Rectal smooth muscle tissue (tissue), 1 donor: ENCODE results near the gene MATK.

Experiments
- H3K27ac ChIP-seq: one replicate; pipeline ENCODE4 v1.7.0; 2013; ENCODE audit warnings: low read depth, low read length, inconsistent platforms
- H3K27me3 ChIP-seq: one replicate; pipeline ENCODE4 v1.7.0; 2013; ENCODE audit warnings: low read length; ENCODE audit not compliant: control insufficient read depth, insufficient read depth
- H3K36me3 ChIP-seq: one replicate; pipeline ENCODE4 v1.7.0; 2013; ENCODE audit warnings: low read length; ENCODE audit not compliant: control insufficient read depth, insufficient read depth
- H3K4me1 ChIP-seq: one replicate; pipeline ENCODE4 v1.7.0; 2013; ENCODE audit warnings: low read length; ENCODE audit not compliant: control insufficient read depth, insufficient read depth
- H3K4me3 ChIP-seq: one replicate; pipeline ENCODE4 v1.7.0; 2013; ENCODE audit warnings: low read length
- H3K9ac ChIP-seq: one replicate; pipeline ENCODE4 v1.7.0; 2013; ENCODE audit warnings: low read length

The MATK gene, protein sequence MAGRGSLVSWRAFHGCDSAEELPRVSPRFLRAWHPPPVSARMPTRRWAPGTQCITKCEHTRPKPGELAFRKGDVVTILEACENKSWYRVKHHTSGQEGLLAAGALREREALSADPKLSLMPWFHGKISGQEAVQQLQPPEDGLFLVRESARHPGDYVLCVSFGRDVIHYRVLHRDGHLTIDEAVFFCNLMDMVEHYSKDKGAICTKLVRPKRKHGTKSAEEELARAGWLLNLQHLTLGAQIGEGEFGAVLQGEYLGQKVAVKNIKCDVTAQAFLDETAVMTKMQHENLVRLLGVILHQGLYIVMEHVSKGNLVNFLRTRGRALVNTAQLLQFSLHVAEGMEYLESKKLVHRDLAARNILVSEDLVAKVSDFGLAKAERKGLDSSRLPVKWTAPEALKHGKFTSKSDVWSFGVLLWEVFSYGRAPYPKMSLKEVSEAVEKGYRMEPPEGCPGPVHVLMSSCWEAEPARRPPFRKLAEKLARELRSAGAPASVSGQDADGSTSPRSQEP

DNA sequence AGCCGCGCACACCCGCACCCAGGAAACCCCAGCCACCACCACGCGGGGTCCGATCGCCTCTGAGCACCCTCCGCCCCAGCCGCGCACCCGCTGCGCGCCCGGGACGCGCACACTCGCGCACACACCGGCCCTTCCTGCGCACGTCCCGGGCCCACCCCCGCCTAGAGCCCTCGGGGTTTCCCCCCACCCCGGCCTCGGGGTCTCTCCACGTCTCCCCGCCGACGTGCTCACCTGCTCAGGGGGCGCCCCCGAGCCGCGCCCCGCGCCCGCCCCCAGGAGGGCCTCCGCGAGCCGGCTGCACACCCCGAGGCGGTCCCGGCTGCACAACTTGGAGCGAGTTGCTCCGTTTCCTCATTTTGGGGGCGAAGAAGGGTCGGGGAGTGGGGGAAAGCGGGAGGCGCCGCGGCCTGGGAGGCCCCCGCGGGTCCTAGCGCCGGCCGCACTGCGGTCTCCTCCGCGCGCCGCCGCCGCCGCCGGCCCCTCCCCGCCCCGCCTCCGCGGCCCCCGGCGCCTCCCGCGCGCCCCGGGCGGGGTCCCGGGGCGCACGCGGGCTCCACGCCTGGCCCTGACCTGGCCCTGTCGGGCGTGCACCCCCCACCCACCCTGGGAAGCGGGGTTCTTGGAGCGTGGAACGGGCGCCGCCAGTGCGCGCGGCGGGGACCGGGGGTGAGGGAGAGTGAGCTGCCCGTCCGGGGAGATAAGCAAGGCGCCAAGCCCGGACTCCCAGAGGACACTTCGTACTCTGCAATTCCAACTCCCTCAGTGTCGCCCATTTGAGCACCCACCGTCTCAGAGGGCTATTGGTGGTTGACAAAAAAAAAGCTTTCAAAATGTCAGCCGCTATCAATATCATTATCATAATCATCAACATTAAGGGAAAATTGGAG is at the start of gene MATK:
TSS of gene MATK (minus strand) at position 444 of the 887 bp plus-strand sequence. CDS start 1,246 bp downstream, outside the sequence.
- Histone ChIP-seq H3K36me3 (no peaks in the 10 kb centered on the region), H3K27me3 (peaks cover 6% of the 10 kb centered on the region), H3K9ac (no peak within 1 kb of the TSS), H3K4me3 (peak within 1 kb of the TSS; percentile 44), H3K27ac (no peak within 1 kb of the TSS), H3K4me1 (no peaks in the 10 kb centered on the region)

DNA sequence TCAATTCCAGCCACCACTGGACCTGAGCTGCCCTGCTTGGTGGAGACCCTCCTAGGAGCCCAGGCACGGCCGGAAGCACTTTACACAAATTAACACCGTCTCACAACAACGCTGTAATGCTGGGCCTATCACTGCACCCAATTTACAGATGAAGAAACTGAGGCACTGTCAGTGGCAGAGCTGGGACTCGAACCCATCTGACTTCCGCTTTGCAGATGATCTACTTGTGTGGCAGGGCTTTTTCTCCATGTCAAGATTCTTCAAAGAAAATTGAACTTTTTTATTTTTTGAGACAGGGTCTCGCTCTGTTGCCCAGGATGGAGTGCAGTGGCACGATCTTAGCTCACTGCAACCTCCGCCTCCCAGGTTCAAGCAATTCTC is 48.9 kb upstream of the MATK start:
- Histone ChIP-seq H3K4me1 (no peaks in the 10 kb centered on the region), H3K27me3 (peaks cover 7% of the 10 kb centered on the region), H3K36me3 (no peaks in the 10 kb centered on the region), H3K27ac (no peak overlapping the region), H3K4me3 (no peak overlapping the region), H3K9ac (no peak overlapping the region)

DNA sequence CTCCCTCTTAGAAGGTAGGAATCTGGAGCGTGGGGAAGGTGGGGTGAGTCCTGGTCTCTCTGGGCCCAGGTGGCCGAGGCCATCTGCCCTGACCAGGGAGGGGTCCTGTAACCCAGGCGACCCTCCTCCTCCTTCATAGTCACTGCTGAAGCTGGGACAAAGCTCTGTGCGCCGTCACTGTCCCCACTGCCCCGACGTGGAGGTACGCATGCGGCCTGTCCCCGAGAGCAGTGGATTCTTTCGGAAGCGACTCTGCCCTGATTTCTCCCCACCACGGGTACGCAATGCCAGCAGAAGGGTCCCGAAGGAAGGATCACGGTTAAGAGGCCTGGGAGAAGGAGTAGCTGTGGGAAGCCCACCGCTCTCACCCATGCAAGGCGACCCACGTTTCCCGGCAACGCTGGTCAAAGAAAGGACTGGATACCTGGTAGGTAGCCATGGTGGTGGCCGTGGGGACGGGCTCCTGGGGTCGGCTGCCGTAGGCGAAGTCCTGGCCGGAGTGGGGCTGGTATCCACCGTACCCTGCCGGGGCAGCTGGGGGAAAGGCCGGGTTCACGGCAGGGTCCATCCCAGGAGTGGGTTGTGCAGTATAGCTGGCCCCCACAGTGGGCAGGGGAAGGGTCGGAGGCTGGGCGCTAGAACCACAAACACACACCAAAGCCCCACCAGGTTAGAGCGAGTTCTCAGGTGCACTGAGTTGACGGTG is 48.3 kb upstream of the MATK start:
- H3K27me3 ChIP-seq = peaks cover 7% of the 10 kb centered on the region
- no peak overlapping the region for H3K9ac ChIP-seq
- H3K4me1 ChIP-seq = no peaks in the 10 kb centered on the region

DNA sequence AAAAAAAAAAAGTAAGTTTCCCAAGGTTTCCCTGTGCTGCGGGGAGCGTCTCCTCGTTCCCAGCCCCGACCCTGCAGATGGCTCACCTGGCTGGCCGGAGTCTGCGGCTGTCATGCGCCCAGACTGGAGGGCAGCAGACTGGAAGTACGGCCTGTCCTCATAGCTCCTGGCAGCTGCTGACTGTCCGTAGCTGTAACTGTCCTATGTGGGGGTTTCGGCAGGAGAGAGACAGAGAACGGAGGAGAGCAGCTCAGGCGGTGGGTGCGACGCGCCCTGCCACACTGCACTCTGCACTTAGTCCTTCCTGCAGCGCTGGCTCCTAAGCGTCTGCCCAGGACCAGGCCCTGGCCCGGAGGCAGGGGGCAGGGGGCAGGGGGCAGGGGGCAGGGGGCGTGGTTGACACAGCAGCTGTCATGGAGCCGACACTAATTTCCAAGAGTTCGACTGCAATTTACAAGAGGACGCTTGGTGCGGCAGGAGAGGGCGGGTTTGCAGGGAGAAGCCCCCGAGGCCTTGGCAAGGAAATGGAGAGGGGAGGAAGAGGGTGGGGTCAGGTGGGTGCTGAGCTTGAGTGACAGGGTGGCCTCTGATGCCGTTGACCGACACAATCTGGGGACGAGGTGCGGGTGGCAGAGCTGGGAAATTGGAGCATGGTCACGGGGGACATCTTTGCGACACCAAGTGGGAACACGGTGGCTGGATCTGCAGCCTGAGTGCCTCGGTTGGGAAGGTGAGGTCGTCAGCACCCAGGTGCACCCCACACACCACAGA is 47.6 kb upstream of the MATK start:
- Histone ChIP-seq H3K27me3 (peaks cover 7% of the 10 kb centered on the region), H3K36me3 (no peaks in the 10 kb centered on the region), H3K27ac (no peak overlapping the region), H3K4me1 (no peaks in the 10 kb centered on the region), H3K4me3 (no peak overlapping the region), H3K9ac (no peak overlapping the region)

More for the DNA sequence above, 48.3 kb upstream of the MATK start:
- H3K27ac ChIP-seq = no peak overlapping the region
- no peaks in the 10 kb centered on the region for H3K36me3 ChIP-seq
- no peak overlapping the region for H3K4me3 ChIP-seq

DNA sequence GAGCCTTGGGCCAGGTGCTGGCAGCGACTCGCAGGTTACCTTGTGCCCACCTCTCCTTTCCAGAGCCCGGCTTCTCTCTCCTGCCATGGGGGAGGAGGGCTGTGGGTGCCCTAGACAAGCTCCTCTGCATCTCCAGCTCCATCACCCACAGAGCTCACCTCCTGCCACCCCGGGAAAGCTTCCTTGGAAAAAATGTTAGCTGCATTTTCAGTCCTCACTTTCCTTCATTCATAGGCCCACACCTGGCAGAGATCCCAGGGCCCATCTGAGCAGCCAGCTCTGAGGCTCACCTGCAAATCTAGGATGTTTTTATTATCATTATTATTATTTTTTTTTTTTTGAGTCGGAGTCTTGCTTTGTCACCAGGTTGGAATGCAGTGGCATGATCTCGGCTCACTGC is 45.8 kb upstream of the MATK start:
- no peaks in the 10 kb centered on the region for H3K36me3 ChIP-seq
- H3K27ac ChIP-seq = no peak overlapping the region
- H3K4me3 ChIP-seq = no peak overlapping the region
- no peak overlapping the region for H3K9ac ChIP-seq
- H3K4me1 ChIP-seq = no peaks in the 10 kb centered on the region
- peaks cover 7% of the 10 kb centered on the region for H3K27me3 ChIP-seq

DNA sequence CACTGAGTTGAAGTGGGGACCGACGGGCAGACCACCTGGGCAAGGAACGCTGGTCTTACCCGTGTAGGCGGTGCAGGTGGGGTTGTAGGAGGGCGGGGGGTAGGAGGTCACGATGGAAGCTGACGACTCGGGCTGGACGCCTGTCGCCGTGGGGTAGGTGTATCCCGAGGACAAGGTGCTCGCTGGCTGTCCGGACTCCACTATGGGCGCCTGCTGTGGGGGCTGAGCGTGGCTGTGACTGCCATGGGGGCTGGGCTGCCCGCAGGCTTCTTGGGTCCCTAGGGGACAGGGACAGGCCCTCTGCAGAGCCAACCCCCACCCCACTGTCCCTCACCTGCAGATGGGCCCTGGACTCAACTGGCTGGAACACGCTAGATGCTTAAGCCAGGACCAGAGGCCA is 45.4 kb upstream of the MATK start:
- no peak overlapping the region for H3K4me3 ChIP-seq
- H3K4me1 ChIP-seq = no peaks in the 10 kb centered on the region
- H3K9ac ChIP-seq = no peak overlapping the region
- no peaks in the 10 kb centered on the region for H3K36me3 ChIP-seq
- no peak overlapping the region for H3K27ac ChIP-seq
- H3K27me3 ChIP-seq = peaks cover 7% of the 10 kb centered on the region

DNA sequence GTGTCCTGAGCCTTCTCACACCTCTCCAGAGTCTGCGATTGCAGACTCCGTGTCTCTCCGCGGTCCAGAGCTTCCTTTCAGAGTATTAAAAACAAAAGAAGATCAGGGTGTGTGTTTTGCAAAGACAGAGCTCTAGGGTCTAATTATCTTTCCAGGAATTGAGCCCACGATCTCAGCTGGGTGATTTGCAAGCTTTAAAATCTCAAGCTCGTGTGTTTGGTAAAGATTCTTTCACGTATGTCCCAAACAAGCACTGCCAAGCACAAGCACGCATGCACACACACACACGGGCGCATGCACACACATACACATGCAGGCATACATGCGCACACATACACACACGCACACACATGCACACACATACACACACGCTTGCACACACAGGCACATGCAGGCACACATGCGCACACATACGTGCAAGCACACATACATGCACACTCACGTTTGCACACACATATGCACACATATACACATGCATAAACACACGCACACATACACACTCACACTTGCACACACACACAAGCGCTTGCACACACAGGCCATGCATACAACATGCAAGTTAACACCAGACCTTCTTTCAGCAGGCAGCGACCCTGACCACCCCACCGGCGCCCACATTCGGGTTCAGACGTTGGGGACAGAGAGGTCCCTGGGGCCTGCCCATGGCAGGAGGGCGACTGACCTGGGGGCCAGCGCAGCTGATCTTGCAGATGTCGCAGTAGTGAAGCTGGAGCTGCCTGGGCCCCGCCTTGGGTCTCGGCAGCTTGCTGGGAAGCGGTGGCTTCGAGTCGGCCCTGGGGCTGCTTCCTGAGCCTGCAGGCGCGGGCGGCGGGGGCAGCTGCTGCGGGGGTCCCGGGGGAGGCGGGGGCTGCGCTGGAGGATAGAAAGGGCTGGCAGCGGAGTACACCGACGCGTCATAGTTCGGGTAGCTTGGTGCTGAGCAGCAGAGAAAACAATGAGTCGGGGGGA is 44.7 kb upstream of the MATK start:
- Histone ChIP-seq H3K36me3 (no peaks in the 10 kb centered on the region), H3K27ac (no peak overlapping the region), H3K9ac (no peak overlapping the region), H3K27me3 (peaks cover 7% of the 10 kb centered on the region), H3K4me1 (no peaks in the 10 kb centered on the region), H3K4me3 (no peak overlapping the region)

DNA sequence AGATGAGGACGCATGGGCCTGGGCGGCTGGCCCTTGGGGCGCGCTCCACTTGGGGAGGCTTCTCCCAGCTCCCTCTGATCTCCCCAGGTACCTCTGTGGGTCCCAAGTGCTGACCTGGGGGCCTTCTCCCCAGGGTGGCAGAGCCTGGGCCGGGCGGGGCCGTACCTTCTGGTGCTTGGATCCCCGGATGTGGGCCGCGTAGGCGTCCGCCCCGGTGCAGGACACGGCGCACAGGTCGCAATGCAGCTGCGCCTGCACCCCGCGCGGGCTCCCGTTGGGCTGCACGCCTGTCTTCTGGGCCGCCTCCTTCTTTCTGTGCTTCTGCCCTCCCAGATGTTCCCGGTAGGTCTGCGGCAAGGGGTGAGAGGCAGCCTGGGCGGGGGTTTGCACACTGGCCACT is 41.1 kb upstream of the MATK start:
- peaks cover 7% of the 10 kb centered on the region for H3K27me3 ChIP-seq

DNA sequence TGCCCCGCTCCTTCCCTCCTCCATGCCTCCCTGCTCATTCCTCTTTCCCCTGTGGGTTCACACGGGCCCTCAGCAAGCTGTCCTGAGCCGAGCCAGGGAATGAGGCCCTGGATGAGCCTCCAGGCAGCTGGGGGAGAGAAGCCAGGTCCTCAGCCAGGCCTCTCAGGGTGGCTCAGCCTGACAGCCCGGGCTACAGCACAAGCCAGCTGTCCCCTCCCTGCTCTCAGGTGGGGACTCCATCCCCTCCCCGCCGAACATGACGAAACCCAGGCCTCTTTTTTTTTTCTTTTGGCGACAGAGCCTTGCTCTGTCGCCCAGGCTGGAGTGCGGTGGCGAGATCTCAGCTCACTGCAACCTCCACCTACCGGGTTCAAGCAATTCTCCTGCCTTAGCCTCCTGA is 40.0 kb upstream of the MATK start:
- peaks cover 4% of the 10 kb centered on the region for H3K27me3 ChIP-seq
- H3K4me3 ChIP-seq = no peak overlapping the region
- no peak overlapping the region for H3K27ac ChIP-seq
- no peaks in the 10 kb centered on the region for H3K36me3 ChIP-seq
- H3K4me1 ChIP-seq = no peaks in the 10 kb centered on the region
- H3K9ac ChIP-seq = no peak overlapping the region

More for the DNA sequence above, 41.1 kb upstream of the MATK start:
- Histone ChIP-seq H3K4me1 (no peaks in the 10 kb centered on the region), H3K4me3 (no peak overlapping the region), H3K27ac (no peak overlapping the region), H3K36me3 (no peaks in the 10 kb centered on the region), H3K9ac (no peak overlapping the region)

DNA sequence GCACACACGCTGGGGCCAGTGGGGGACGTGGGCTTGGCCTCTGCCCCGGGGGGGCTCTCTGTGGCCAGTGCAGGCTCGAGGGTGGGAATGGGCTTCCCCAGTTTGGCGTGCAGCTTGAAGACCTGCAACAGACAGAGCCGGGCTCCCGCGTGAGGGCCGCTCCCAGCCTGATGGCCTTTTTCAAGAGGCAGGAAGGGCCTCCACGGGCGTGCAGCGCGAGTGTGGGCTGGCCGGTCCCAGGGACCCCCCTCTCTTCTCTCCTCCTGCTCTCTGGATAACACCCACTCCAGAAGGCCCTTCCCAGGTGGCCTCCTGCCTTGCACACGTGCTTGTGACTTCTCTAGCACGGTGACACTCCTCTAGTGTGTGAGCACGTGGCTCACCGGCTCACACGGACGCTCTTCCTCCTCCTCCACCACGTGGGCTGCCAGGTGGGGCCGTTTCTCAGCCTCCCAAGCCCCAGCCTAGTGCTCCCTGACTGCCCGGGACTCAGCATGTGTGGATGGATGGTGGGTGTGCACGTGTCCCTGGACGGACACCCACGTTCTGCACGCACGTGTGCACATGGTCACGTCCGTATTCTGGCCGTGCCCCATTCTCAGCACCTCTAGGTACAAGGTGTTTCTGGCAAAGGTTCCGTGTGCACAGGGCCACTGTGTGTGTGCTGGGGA is 39.2 kb upstream of the MATK start:
- Histone ChIP-seq H3K36me3 (no peaks in the 10 kb centered on the region), H3K27me3 (no peaks in the 10 kb centered on the region), H3K4me1 (no peaks in the 10 kb centered on the region), H3K4me3 (no peak overlapping the region), H3K27ac (no peak overlapping the region), H3K9ac (no peak overlapping the region)
